Kidney glomerular epithelial cell (primary cell): ENCODE measurements around the gene PHACTR2.

Experiments used
- DNase-seq: peaks from one replicate; lab custom pipeline; 2025; lab: John Stamatoyannopoulos, UW

PHACTR2 gene

GRCh38 chr6:143742070-143742954 lies 64.5 kb downstream of the PHACTR2 start:
- DNase-seq: no peak

GRCh38 chr6:143742955-143743255 lies 65.1 kb downstream of the PHACTR2 start:
- DNase-seq: no peak

GRCh38 chr6:143743301-143744166 lies 65.8 kb downstream of the PHACTR2 start:
- no peak for DNase-seq

- peak; percentile 8 for DNase-seq
Observed at GRCh38 chr6:143744551-143745165, 66.9 kb downstream of the PHACTR2 start.

- DNase-seq: peak; percentile 74
Observed at GRCh38 chr6:143745166-143746133, 67.7 kb downstream of the PHACTR2 start.

GRCh38 chr6:143746202-143747119 lies 68.7 kb downstream of the PHACTR2 start:
- no peak for DNase-seq

GRCh38 chr6:143747347-143747842 lies 69.6 kb downstream of the PHACTR2 start:
- DNase-seq: no peak

GRCh38 chr6:143749891-143750290 lies 72.1 kb downstream of the PHACTR2 start:
- no peak for DNase-seq

GRCh38 chr6:143750877-143751276 lies 73.1 kb downstream of the PHACTR2 start:
- DNase-seq: no peak

GRCh38 chr6:143752459-143752858 lies 74.7 kb downstream of the PHACTR2 start:
- no peak for DNase-seq

- no peak for DNase-seq
Observed at GRCh38 chr6:143753678-143754077, 75.9 kb downstream of the PHACTR2 start.

- DNase-seq: no peak
Observed at GRCh38 chr6:143754204-143754603, 76.4 kb downstream of the PHACTR2 start.

- DNase-seq: no peak
Observed at GRCh38 chr6:143755301-143755744, 77.6 kb downstream of the PHACTR2 start.

GRCh38 chr6:143757346-143757832 lies 79.6 kb downstream of the PHACTR2 start:
- DNase-seq: no peak

GRCh38 chr6:143758551-143758950 lies 80.8 kb downstream of the PHACTR2 start:
- DNase-seq: no peak

GRCh38 chr6:143759666-143760065 lies 81.9 kb downstream of the PHACTR2 start:
- DNase-seq: no peak

GRCh38 chr6:143761074-143761473 lies 83.3 kb downstream of the PHACTR2 start:
- DNase-seq: no peak

- DNase-seq: no peak
Observed at GRCh38 chr6:143762126-143762525, 84.4 kb downstream of the PHACTR2 start.

GRCh38 chr6:143765422-143766184 lies 87.8 kb downstream of the PHACTR2 start:
- no peak for DNase-seq
